ENCODE measurements around the gene CYP24A1. TPM values are rescaled to one million over a fixed set of nuclear protein-coding genes. Genes with fewer than 3 reads are reported as not detected.

Gene CYP24A1
- total and polyA plus RNA-seq, 8 donors: 0.09 TPM; not detected in 7

- TF ChIP-seq, protein P1, sequence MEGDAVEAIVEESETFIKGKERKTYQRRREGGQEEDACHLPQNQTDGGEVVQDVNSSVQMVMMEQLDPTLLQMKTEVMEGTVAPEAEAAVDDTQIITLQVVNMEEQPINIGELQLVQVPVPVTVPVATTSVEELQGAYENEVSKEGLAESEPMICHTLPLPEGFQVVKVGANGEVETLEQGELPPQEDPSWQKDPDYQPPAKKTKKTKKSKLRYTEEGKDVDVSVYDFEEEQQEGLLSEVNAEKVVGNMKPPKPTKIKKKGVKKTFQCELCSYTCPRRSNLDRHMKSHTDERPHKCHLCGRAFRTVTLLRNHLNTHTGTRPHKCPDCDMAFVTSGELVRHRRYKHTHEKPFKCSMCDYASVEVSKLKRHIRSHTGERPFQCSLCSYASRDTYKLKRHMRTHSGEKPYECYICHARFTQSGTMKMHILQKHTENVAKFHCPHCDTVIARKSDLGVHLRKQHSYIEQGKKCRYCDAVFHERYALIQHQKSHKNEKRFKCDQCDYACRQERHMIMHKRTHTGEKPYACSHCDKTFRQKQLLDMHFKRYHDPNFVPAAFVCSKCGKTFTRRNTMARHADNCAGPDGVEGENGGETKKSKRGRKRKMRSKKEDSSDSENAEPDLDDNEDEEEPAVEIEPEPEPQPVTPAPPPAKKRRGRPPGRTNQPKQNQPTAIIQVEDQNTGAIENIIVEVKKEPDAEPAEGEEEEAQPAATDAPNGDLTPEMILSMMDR (IDR thresholded peaks at IDR 0.05): no peak
- no peak overlapping the region for H3K27ac ChIP-seq
- DNase-seq (no peak), FAIRE-seq (no peak), ATAC-seq (no peak)
- intact Hi-C loops (cut with DNase I): no loop called here
- WGBS, 2 donors: 70 to 82% methylated on average over 3 of the region's 3 CpGs
- H3K4me1 ChIP-seq: no peaks in the 10 kb centered on the region
- H3K4me3 ChIP-seq: no peak overlapping the region
- H3K9me3 ChIP-seq: no peaks in the 10 kb centered on the region
- no peaks in the 10 kb centered on the region for H3K36me3 ChIP-seq
- peaks cover 0 to 3% (median 0%) of the 10 kb centered on the region in 4 donors for H3K27me3 ChIP-seq
Observed at GRCh38 chr20:54140486-54140885, 33.3 kb downstream of the CYP24A1 start.

- intact Hi-C loops (cut with DNase I): no loop called here
- no peaks in the 10 kb centered on the region for H3K36me3 ChIP-seq
- ATAC-seq: no peak
- TF ChIP-seq, protein P1 (IDR thresholded peaks at IDR 0.05): no peak
- WGBS, 2 donors: 71 to 84% methylated on average over 6 of the region's 6 CpGs
- no peaks in the 10 kb centered on the region for H3K9me3 ChIP-seq
- no peaks in the 10 kb centered on the region for H3K4me1 ChIP-seq
- H3K27me3 ChIP-seq: peaks cover 0 to 3% (median 0%) of the 10 kb centered on the region in 4 donors
- H3K4me3 ChIP-seq: no peak overlapping the region
- no peak overlapping the region for H3K27ac ChIP-seq
- no peak for DNase-seq
- no peak for FAIRE-seq
Observed at GRCh38 chr20:54140067-54140466, 33.7 kb downstream of the CYP24A1 start.

DNA sequence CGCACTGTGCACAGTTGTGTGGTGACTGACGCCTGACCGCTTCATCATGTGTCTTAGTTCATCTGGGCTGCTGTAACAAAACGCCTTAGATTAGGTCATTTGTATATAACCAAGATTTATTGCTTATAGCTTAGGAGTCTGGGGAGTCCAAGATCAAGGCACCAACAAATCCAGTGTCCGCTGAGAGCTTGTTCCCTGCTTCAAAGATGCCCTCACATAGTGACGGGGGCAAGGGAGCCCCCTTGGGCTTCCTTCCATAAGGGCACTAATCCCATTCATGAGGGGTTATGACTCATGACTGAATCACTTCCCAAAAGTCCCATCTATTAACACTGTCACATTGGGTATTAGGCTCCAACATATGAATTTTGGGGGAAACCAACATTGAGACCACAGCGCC lies 34.6 kb downstream of the CYP24A1 start:
- intact Hi-C loops (cut with DNase I): no loop called here
- 71 to 87% methylated on average over 7 of the region's 7 CpGs for WGBS, 2 donors

DNA sequence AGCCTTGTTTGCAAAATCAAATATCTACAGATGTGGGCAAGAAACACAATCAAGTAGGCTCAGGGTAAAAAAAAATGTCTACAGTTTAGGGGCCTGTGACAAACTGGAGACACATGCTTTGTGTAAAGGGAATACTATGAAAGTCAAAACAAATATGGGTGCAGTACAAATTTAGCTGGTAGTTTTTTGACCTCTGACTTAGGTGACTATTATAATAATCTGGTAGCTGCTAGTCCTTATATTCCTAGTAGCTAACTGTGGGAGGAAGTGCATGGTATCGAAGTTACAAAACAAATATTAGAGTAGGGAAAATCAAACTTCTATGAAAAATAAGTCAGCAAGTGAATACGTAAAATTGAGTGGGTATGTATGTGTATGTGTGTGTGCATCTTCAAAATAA lies 35.4 kb downstream of the CYP24A1 start:
- TF ChIP-seq, protein P1 (IDR thresholded peaks at IDR 0.05): no peak
- WGBS, 2 donors: 56 to 63% methylated on average over 2 of the region's 2 CpGs
- Histone ChIP-seq H3K4me1 (peaks cover 0 to 2% (median 0%) of the 10 kb centered on the region in 3 donors), H3K36me3 (no peaks in the 10 kb centered on the region), H3K27me3 (peaks cover 0 to 3% (median 0%) of the 10 kb centered on the region in 4 donors), H3K9me3 (no peaks in the 10 kb centered on the region), H3K27ac (no peak overlapping the region), H3K4me3 (no peak overlapping the region)
- DNase-seq: no peak
- no peak for ATAC-seq
- intact Hi-C loops (cut with DNase I): no loop called here
- FAIRE-seq: no peak

More for the DNA sequence above, 34.6 kb downstream of the CYP24A1 start:
- H3K36me3 ChIP-seq: no peaks in the 10 kb centered on the region
- FAIRE-seq: no peak
- no peak for ATAC-seq
- no peak overlapping the region for H3K27ac ChIP-seq
- H3K27me3 ChIP-seq: peaks cover 0 to 3% (median 0%) of the 10 kb centered on the region in 4 donors
- H3K4me3 ChIP-seq: no peak overlapping the region
- no peak for DNase-seq
- no peaks in the 10 kb centered on the region for H3K4me1 ChIP-seq
- TF ChIP-seq, protein P1 (IDR thresholded peaks at IDR 0.05): no peak
- no peaks in the 10 kb centered on the region for H3K9me3 ChIP-seq

DNA sequence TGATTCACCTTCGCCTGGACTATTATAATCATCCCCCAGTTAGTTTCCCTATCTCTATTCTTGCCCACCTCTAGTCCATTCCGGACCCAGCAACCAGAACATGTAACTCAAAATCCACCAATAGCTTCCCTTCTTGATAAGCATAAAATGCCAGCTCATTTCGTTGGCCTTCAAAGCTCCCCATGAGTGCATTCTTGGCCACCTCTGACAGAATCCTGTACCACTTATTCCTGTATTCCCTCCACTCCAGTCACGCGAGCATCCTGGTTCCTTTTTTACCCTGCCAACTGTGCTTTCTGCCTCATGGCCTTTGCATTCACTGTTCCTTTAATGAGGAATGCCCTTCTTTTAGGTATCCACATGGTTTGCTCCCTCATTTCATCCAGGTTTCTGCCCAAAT lies 36.7 kb downstream of the CYP24A1 start:
- H3K9me3 ChIP-seq: no peaks in the 10 kb centered on the region
- WGBS, 2 donors: 53 to 76% methylated on average over 5 of the region's 5 CpGs
- no peak overlapping the region for H3K27ac ChIP-seq
- H3K36me3 ChIP-seq: no peaks in the 10 kb centered on the region
- TF ChIP-seq, protein P1 (IDR thresholded peaks at IDR 0.05): no peak
- peaks cover 0 to 12% (median 0%) of the 10 kb centered on the region in 3 donors for H3K4me1 ChIP-seq
- H3K4me3 ChIP-seq: no peak overlapping the region
- peaks cover 0 to 3% (median 0%) of the 10 kb centered on the region in 4 donors for H3K27me3 ChIP-seq
- intact Hi-C loops (cut with DNase I): no loop called here
- no peak for FAIRE-seq
- no peak for ATAC-seq
- DNase-seq: no peak
